ENCODE data around the gene FOXD4L3.
"Not testable (repeated sequence)": the region's sequence is repeated elsewhere in the genome, so short reads cannot be mapped to it uniquely, and the experiment has no call there.

The FOXD4L3 gene

DNA sequence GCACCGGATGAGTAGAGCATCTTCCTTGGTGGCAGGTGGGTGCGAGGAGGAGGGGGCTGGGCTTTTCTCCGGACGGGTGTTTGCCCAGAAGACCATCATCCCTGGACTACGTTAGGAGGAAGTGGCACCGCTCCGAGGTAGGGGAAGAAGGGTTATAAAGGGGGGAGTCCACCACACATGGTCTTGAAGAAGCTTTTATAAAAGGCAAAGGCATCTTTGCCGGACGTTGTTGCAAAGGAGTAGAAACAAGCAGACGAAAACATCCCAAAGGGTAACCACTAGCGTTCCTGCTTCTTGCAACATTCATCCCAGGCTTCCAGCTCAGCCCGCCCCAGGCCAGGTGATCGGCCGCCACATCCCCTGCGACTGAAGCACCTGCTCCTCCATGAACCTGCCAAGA lies at the start of gene FOXD4L3:
Gene FOXD4L3, plus strand, starts transcription at position 301 of the 400 bp plus-strand sequence. Its CDS starts 85 bp downstream, at position 386.
- not testable (repeated sequence) for DNase-seq

DNA sequence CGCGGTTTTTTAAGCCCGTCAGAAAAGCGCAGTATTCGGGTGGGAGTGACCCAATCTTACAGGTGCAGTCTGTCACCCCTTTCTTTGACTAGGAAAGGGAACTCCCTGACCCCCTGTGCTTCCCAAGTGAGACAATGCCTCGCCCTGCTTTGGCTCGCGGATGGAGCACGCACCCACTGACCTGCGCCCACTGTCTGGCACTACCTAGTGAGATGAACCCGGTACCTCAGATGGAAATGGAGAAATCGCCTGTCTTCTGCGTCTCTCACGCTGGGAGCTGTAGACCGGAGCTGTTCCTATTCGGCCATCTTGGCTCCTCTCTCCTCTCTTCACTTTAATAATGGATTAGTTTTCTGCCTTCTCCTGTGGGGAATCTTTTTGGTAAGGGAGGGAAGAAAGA lies 21.6 kb upstream of the FOXD4L3 start:
- not testable (repeated sequence) for DNase-seq

DNA sequence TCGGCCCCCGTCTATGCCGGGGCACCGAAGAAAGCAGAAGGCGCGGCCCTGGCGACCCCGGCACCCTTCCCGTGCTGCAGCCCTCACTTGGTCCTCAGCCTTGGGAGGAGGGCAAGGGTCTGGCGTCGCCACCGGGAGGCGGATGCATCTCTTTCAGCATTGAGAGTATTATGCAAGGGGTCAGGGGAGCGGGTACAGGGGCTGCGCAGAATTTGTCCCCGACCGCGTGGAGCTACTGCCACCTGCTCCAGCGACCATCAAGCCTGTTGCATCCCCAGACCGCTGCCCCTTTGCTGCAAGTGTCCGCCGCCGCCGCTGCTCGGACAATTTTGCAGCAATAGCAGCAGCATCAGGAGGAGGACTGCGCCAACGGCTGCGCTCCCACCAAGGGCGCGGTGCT lies 1.1 kb downstream of the FOXD4L3 start:
- DNase-seq, result not testable (repeated sequence)

- not testable (repeated sequence) for DNase-seq
Measured at GRCh38 chr9:68304212-68304611, 1.5 kb downstream of the FOXD4L3 start.

GRCh38 chr9:68304777-68305176 lies 2.1 kb downstream of the FOXD4L3 start:
- not testable (repeated sequence) for DNase-seq

- DNase-seq, result not testable (repeated sequence)
Measured at GRCh38 chr9:68305680-68306285, 3.1 kb downstream of the FOXD4L3 start.

GRCh38 chr9:68306391-68306964 lies 3.8 kb downstream of the FOXD4L3 start:
- not testable (repeated sequence) for DNase-seq

DNA sequence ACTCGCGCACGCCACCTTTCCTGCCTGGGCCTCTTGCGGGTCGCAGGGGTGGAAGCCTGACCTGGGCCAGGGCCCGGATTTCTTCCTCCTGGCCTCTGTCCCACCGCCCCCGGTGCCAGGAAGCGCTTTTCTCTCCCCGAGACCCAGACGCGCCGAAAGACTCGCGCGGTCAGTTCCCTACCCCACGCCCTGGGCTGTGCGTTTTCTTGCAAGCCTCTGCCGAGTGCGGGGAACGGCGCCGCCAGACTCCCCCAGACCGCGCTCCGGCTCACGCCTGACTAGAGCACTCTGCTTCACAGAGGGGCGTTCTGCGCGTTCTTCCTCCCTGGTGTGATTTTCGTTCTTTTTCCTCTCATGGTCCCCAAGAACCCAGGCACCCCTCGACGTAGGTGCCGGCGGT lies 4.5 kb downstream of the FOXD4L3 start:
- DNase-seq, result not testable (repeated sequence)

- not testable (repeated sequence) for DNase-seq
Measured at GRCh38 chr9:68307654-68308053, 5.0 kb downstream of the FOXD4L3 start.

DNA sequence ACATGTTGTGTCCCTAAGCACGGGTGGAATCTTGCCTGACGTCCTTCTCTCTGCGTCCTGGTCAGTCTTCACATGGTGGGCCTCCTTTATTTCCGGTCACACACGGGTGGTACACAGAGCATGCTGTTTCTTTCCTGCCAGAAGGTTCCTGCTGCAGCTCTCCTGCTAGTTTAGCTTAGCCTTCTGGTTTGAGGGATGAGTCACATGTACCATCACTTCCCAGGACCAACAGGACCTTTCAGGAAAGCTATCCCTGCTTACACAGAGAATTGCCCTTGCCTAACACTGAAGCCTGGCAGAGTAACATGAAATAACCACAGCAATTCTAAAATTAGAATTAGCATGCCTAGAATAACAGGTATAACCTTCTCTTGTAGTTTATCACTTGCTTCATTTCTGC lies 8.5 kb downstream of the FOXD4L3 start:
- not testable (repeated sequence) for DNase-seq

- not testable (repeated sequence) for DNase-seq
Measured at GRCh38 chr9:68318209-68318608, 15.5 kb downstream of the FOXD4L3 start.

DNA sequence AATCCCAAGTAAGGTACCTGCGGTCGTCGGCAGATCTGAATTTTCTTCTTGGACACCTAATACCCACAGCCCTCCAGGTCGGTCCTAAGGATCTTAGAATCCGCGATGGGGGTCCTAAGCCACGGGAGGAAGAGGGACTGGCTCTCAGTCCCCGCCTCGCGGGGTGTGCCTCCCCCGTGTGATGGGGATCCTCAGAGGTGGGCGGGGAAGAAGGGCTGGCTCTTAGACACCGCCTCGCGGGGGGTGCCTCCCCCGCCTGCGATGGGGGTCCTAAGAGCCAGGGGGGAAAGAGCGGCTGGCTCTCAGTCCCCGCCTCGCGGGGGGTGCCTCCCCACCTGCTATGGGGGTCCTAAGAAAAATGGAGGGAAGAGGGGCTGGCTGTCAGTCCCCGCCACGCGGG lies 21.1 kb downstream of the FOXD4L3 start:
- DNase-seq, result not testable (repeated sequence)

GRCh38 chr9:68324518-68324917 lies 21.9 kb downstream of the FOXD4L3 start:
- not testable (repeated sequence) for DNase-seq

DNA sequence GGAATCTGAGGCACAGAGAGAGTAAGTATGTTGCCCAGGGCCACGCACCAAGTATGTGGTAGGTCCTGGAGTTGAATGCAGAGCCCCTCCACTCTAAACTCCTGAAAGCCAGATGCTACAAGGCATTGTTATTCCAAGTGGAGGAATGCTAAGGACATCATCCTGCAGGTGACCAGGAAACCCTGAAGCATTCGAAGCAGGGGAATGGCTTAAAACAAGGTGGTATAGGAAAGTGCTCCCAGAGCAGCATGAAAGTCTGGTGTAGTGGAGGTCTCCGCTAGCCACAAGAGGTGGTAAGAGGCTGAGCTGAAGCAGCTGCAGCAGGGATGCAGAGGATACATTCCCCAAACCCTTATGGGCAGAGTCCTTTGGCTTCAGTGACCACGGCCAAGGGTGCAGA lies 26.4 kb downstream of the FOXD4L3 start:
- not testable (repeated sequence) for DNase-seq

- DNase-seq, result not testable (repeated sequence)
Measured at GRCh38 chr9:68330531-68331173, 28.0 kb downstream of the FOXD4L3 start.

DNA sequence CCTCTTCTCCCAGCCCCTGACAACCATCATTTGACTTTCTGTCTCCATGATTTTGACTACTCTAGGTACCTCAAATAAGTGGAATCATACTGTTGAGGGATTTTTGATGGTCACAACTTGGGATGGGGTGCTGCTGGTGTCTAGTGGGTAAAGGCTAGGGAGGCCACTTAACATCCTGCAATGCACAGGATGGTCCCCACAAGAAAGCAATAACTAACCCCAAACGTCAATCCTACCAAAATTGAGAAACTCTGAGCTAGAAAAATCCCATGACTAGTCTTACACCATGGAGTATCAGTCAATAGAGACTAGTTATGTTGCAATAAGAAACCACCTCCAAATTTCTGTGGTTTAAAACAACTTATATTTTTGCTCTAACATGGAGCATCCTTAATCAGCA lies 29.5 kb downstream of the FOXD4L3 start:
- not testable (repeated sequence) for DNase-seq

DNA sequence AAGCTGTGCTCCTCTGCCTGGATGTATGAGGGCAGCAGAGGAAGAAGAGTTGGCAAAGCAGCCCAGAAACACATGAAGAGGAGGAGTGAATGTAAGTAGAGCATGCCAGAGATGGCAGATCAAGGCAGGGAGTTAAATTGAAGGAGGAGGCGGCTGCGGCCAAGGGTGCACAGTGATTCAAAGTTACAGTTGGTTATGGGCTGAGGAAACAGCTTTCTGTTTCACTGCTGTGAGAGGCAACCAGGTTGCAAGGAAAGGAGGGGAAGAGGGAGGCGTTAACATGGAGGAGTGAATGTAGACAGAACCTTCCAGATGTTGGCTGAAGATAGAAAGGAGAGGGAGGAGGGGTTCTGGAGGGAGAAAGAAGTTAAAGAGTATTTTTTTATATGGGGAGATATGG lies 33.3 kb downstream of the FOXD4L3 start:
- DNase-seq, result not testable (repeated sequence)

- not testable (repeated sequence) for DNase-seq
Measured at GRCh38 chr9:68336639-68337339, 34.1 kb downstream of the FOXD4L3 start.

DNA sequence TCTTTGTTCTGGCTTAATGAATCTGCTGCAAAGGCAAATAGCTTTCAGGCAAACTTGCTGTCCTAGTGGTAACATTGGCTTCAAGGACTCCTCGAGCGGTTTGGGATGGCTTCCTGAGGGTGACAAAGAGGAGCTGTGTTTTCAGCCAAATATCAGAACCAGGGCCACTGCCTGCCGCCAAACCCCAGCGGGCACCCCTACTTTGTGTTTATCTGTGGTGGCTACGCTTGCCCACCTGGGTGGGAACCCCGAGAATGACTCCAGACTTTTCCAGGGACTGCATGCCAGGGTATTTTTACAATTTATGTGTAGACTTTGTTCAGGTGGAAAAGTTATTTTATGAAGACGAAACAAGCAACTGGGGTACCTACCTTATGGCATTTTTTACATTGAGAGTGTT lies 35.3 kb downstream of the FOXD4L3 start:
- DNase-seq, result not testable (repeated sequence)

DNA sequence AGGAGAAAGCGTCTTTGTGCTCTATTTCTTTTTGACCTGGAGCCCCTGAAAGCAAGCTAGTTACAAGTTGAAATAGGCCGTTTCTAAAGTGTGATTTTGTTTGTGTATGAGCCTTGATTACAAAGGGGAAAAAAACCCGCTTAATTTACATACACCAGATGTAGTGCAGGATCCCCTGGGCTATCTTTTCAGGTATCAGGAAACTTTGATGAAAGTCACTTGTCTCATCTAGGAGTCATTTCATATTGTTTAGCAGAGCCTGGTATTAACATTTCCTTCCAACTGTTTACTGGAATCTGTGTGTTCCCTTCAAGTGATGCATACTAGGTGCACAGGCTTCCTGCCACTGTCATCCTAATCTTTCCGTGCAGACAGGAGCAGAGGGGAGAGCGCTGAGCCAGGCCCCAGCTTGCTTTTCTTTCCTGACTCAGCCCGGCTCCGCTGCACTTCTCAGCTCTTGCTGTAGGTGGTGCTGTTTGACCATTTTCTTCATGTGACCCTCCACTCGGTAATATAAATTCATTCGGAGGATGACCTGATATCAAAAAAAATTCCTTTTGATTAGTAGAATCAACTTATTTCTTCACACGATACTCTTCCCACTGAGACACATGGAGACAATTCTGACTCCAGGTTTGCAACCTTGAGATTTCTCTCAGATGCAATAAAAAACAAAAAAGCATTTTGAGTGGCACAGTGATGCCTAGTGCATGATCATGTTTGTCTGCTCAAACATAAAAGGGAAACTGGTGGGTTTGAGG lies 39.8 kb downstream of the FOXD4L3 start:
- not testable (repeated sequence) for DNase-seq

- DNase-seq, result not testable (repeated sequence)
Measured at GRCh38 chr9:68343242-68343641, 40.6 kb downstream of the FOXD4L3 start.

DNA sequence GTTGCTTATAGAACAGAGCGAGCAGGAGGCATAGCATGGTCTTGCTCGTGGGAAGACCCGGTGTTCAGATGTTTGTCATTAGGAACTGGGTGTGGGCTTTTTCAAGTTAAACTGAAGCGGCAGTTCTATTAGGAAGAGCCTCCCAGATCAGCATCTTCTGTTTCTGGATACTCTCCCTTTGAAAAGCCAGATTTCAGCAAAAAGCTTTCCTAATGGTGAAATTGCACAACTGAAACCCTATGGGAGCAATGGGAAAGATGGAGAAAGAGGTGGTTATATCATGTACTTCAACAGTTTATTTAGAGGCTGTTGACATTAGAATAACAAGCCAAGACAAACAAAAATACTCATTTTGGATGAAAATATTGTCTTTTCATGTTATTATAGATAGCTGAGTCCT lies 41.3 kb downstream of the FOXD4L3 start:
- DNase-seq, result not testable (repeated sequence)

GRCh38 chr9:68351689-68352088 lies 49.0 kb downstream of the FOXD4L3 start:
- DNase-seq, result not testable (repeated sequence)
